HepG2 (cell line): ENCODE measurements around the gene LCK. TPM values are rescaled to one million over a fixed set of nuclear protein-coding genes. Genes with fewer than 3 reads are reported as not detected.

Source experiments
- AGO1 ChIP-seq: fragments of 200-400 bp; formaldehyde crosslinking; IDR thresholded peaks from 2 replicates; pipeline ENCODE4 v1.6.1; 2017; ENCODE audit warnings: mild to moderate bottlenecking, low read depth, low read length, moderate library complexity; ENCODE audit not compliant: poor library complexity, severe bottlenecking
- BCL3 ChIP-seq: sonication (generic); formaldehyde crosslinking; IDR thresholded peaks from 2 replicates; pipeline ENCODE4 v1.5.1; 2020; ENCODE audit warnings: mild to moderate bottlenecking, missing genetic modification reagents, moderate library complexity
- GMEB1 ChIP-seq: sonication (generic); formaldehyde crosslinking; IDR thresholded peaks from 2 replicates; pipeline ENCODE4 v1.5.1; 2020; ENCODE audit warnings: missing genetic modification reagents, mild to moderate bottlenecking, borderline replicate concordance
- HES4 ChIP-seq: sonication (generic); formaldehyde crosslinking; IDR thresholded peaks from 2 replicates; pipeline ENCODE4 v1.9.0; 2021; ENCODE audit warnings: mild to moderate bottlenecking, missing genetic modification reagents, borderline replicate concordance
- MXD4 ChIP-seq: IDR thresholded peaks from 2 replicates; pipeline ENCODE4 v1.6.1; 2016; ENCODE audit warnings: mild to moderate bottlenecking, missing biosample characterization, missing genetic modification reagents
- NFKBIZ ChIP-seq: IDR thresholded peaks from 2 replicates; pipeline ENCODE4 v1.6.1; 2018; ENCODE audit warnings: missing genetic modification reagents, missing compliant biosample characterization
- PHF8 ChIP-seq: sonication (generic); formaldehyde crosslinking; IDR thresholded peaks from 2 replicates; pipeline ENCODE4 v1.5.0; 2020; ENCODE audit warnings: missing genetic modification reagents
- RCOR2 ChIP-seq: IDR thresholded peaks from 2 replicates; pipeline ENCODE4 v1.6.1; 2016; ENCODE audit warnings: missing biosample characterization, missing genetic modification reagents
- SALL1 ChIP-seq: sonication (generic); formaldehyde crosslinking; IDR thresholded peaks from 2 replicates; pipeline ENCODE4 v1.8.0; 2022; ENCODE audit warnings: mild to moderate bottlenecking, missing genetic modification reagents
- SP1 ChIP-seq, 2 experiments: fragments of 450-650 bp in 1 of 2; sonication (generic) in 1 of 2; formaldehyde crosslinking in 1 of 2; IDR thresholded peaks; 2 replicates each; pipeline versions ENCODE4 v1.4.0 to v1.6.1; 2016 to 2020; ENCODE audit warnings: missing genetic modification reagents in 1 of 2
- TFDP2 ChIP-seq: sonication (generic); formaldehyde crosslinking; IDR thresholded peaks from 2 replicates; pipeline ENCODE4 v1.4.0; 2020; ENCODE audit warnings: missing genetic modification reagents
- ZBTB34 ChIP-seq: sonication (generic); formaldehyde crosslinking; IDR thresholded peaks from 2 replicates; pipeline ENCODE4 v1.8.0; 2022; ENCODE audit warnings: mild to moderate bottlenecking, missing genetic modification reagents
- ZNF207 ChIP-seq: fragments of 450-650 bp; IDR thresholded peaks from 2 replicates; pipeline ENCODE4 v1.6.1; 2016; ENCODE audit warnings: antibody characterized with exemption, borderline replicate concordance
- ZNF275 ChIP-seq: sonication (generic); formaldehyde crosslinking; IDR thresholded peaks from 2 replicates; pipeline ENCODE4 v1.8.0; 2022; ENCODE audit warnings: missing genetic modification reagents, mild to moderate bottlenecking, inconsistent platforms, borderline replicate concordance
- ZNF335 ChIP-seq: sonication (generic); formaldehyde crosslinking; IDR thresholded peaks from 2 replicates; pipeline ENCODE4 v1.4.0; 2020; ENCODE audit warnings: missing genetic modification reagents
- ZNF33B ChIP-seq: sonication (generic); formaldehyde crosslinking; IDR thresholded peaks from 2 replicates; pipeline ENCODE4 v1.5.1; 2020; ENCODE audit warnings: mild to moderate bottlenecking, missing genetic modification reagents
- ZNF350 ChIP-seq: sonication (generic); formaldehyde crosslinking; IDR thresholded peaks from 2 replicates; pipeline ENCODE4 v1.4.0; 2020; ENCODE audit warnings: mild to moderate bottlenecking, low read depth, missing genetic modification reagents, borderline replicate concordance
- ZNF441 ChIP-seq: sonication (generic); formaldehyde crosslinking; IDR thresholded peaks from 2 replicates; pipeline ENCODE4 v1.7.0; 2021; ENCODE audit warnings: missing genetic modification reagents, borderline replicate concordance
- ZNF615 ChIP-seq: sonication (generic); formaldehyde crosslinking; IDR thresholded peaks from 2 replicates; pipeline ENCODE4 v1.5.0; 2020; ENCODE audit warnings: mild to moderate bottlenecking, missing genetic modification reagents, borderline replicate concordance
- ZNF883 ChIP-seq: sonication (generic); formaldehyde crosslinking; IDR thresholded peaks from 2 replicates; pipeline ENCODE4 v1.5.1; 2020; ENCODE audit warnings: mild to moderate bottlenecking, missing genetic modification reagents; ENCODE audit errors: not compliant biosample characterization
- polyA plus RNA-seq, 8 experiments: library from polyadenylated mRNA; depleted of rRNA in 3 of 8; stranded (reverse) in 7 of 8; unstranded in 1 of 8; fragments of >200 nt; fragmentation: Illumina TruSeq in 4 of 8; extraction: Trizol in 4 of 8; gene quantifications; 2 replicates each; pipeline versions ENCODE4 v1.2.1 to v1.2.3, GENCODE V29; 2011 to 2016; ENCODE audit warnings: low read depth in 4 of 8, missing spikeins in 1 of 8, mixed read lengths in 1 of 8; ENCODE audit not compliant: insufficient read depth in 1 of 8
- total RNA-seq, 5 experiments: library from RNA; depleted of rRNA; stranded (reverse); fragments of >200 nt; fragmentation: Illumina TruSeq; extraction: Trizol; gene quantifications; 2 replicates each; pipeline ENCODE4 v1.2.3, GENCODE V29; 2016; ENCODE audit warnings: low read depth in 1 of 5

The LCK gene
- total and polyA plus RNA-seq, 2 of the 13 experiments (the other 11 are each of a cell fraction or from before 2014, with no cell fraction given): 0.93 to 1.8 TPM

- TF ChIP-seq PHF8 (CRISPR knock-in tag): peak; percentile 70; the same call in 1 of the 2 replicates
- 0 out of 2 replicates have a peak, but pooled peaks have one; percentile 33 for TF ChIP-seq ZBTB34
- TF ChIP-seq ZNF33B: 0 out of 2 replicates have a peak, but pooled peaks have one; percentile 42
- TF ChIP-seq TFDP2 (CRISPR knock-in tag): peak; percentile 90
- peak; percentile 49 for TF ChIP-seq ZNF883 (CRISPR knock-in tag)
- TF ChIP-seq ZNF441 (CRISPR knock-in tag): no peak
- no peak for TF ChIP-seq ZNF275 (CRISPR knock-in tag)
- TF ChIP-seq GMEB1 (CRISPR knock-in tag): peak; percentile 68
- no peak for TF ChIP-seq ZNF207
- TF ChIP-seq SP1 (IDR thresholded peaks at IDR 0.05): no peak
- TF ChIP-seq SP1 (CRISPR knock-in tag; IDR thresholded peaks at IDR 0.05): peak; percentile 42; the same call in 1 of the 2 replicates
- TF ChIP-seq HES4 (CRISPR knock-in tag): no peak
- no peak for TF ChIP-seq ZNF615 (CRISPR knock-in tag)
- TF ChIP-seq RCOR2: no peak
- TF ChIP-seq ZNF350 (CRISPR knock-in tag): no peak
- TF ChIP-seq SALL1 (CRISPR knock-in tag): peak; percentile 39
- TF ChIP-seq ZNF335: no peak
- TF ChIP-seq AGO1: peak; percentile 59
- TF ChIP-seq BCL3: peak; percentile 40; the same call in 1 of the 2 replicates
- no peak for TF ChIP-seq MXD4 (CRISPR knock-in tag)
- TF ChIP-seq NFKBIZ: no peak
Measured at GRCh38 chr1:32205401-32206370, 45.4 kb upstream of the LCK start, which contains the start of gene IQCC (continued).
